GM19238 (cell line): ENCODE measurements around the gene HLA-DQA1.
A peak's percentile ranks its signal among the peaks of the same experiment; 100 is the strongest.
"Not testable (repeated sequence)": the region's sequence is repeated elsewhere in the genome, so short reads cannot be mapped to it uniquely, and the experiment has no call there.

Source experiments
- DNase-seq: peaks from one replicate; pipeline ENCODE4 v3.0.0; 2011; ENCODE audit warnings: low spot score; ENCODE audit not compliant: insufficient read length

HLA-DQA1 gene

GRCh38 chr6:32622545-32623401 lies 14.4 kb upstream of the HLA-DQA1 start:
- DNase-seq: peak; percentile 26

GRCh38 chr6:32623693-32624092 lies 13.5 kb upstream of the HLA-DQA1 start:
- no peak for DNase-seq

GRCh38 chr6:32624565-32624964 lies 12.6 kb upstream of the HLA-DQA1 start:
- no peak for DNase-seq

GRCh38 chr6:32625137-32625536 lies 12.1 kb upstream of the HLA-DQA1 start:
- no peak for DNase-seq

GRCh38 chr6:32627249-32627648 lies 10.0 kb upstream of the HLA-DQA1 start:
- no peak for DNase-seq

- DNase-seq: peak; percentile 33
Observed at GRCh38 chr6:32627831-32628230, 9.4 kb upstream of the HLA-DQA1 start.

DNA sequence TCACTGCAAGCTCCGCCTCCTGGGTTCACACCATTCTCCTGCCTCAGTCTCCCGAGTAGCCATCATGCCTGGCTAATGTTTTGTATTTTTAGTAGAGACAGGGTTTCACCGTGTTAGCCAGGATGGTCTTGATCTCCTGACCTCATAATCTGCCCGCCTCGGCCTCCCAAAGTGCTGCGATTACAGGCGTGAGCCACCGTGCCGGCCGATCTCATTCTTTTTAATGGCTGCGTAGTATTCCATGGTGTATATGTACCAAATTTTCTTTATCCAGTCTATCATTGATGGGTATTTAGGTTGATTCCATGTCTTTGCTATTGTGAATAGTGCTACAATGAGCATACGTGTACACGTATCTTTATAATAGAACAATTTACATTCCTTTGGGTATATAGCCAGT lies 7.4 kb upstream of the HLA-DQA1 start:
- not testable (repeated sequence) for DNase-seq

DNA sequence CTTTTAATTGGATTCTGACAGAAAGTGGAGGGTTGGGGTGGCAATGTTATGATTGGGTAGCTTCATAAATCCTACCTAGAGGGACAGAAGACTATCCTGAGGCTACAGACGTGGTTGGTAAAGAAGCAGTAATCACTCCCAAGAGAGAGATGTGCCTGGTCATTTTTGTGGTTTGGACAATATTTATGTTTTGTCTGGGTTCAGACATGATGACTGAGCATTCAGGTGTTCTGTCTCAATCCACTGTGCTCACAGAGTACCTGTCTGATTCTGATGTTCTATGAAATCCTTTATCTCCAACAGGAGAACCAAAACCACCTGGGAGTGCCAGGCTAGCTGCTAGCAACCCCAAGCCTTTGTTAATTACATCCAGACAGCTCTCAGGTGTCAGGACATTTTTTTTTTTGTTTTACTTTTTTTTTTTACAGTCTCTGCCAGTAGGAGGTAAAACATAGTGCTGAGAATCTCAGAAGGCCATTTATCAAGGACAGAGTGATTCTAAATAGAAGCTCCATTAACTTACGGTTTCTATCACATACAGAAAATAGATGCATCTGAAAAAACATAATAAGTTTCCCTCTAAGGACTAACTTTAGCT lies 1.6 kb upstream of the HLA-DQA1 start:
- DNase-seq: no peak

DNA sequence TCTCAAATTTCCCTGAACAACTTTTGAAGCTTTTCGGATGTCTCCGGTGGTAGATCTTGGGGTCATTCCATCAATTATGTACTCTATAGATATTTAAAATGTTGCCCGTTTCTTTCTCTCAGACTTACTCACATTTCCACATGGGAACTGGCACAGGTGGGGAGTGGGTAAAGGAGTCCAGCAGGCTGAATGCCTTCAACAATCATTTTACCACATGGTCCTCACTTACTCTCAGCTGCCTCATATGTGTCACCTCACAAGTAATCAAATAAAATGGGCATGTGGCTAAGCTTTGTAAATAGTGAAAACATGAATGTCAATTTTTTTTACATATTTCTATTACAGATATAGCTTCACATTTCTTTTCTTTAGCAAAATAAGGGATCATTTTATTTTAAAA lies 677 bp downstream of the HLA-DQA1 start:
- DNase-seq: no peak

DNA sequence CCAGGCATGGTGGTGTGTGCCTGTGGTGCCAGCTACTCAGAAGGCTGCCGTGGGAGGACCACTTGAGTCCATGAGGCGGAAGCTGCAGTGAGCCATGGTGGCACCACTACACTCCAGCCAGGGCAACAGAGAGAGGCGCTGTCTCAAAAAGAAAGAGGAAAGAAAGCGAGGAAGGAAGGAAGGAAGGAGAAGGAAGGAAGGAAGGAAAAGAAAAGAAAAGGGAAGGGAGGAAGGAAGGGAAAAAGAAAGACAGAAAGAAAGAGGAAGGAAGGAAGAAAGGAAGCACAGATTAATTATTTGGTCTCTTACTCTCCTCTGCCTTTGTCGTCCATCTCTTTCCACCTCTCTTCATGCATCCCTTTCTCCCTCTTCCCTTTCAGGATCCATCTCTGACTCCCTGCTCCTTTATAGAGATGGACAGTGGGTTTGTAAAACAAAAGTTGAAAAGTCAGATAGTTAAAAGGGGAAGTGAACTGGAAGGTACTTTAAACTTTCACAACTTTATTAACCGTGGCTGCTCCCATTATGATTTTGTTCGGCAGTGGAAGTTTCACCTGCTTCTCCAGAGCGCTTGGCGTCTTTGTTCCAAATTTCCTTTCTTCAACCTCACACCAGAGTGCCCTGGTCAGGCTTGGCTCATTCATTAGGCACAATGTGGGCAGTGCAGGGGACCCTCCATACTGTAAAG lies 1.5 kb downstream of the HLA-DQA1 start:
- no peak for DNase-seq

DNA sequence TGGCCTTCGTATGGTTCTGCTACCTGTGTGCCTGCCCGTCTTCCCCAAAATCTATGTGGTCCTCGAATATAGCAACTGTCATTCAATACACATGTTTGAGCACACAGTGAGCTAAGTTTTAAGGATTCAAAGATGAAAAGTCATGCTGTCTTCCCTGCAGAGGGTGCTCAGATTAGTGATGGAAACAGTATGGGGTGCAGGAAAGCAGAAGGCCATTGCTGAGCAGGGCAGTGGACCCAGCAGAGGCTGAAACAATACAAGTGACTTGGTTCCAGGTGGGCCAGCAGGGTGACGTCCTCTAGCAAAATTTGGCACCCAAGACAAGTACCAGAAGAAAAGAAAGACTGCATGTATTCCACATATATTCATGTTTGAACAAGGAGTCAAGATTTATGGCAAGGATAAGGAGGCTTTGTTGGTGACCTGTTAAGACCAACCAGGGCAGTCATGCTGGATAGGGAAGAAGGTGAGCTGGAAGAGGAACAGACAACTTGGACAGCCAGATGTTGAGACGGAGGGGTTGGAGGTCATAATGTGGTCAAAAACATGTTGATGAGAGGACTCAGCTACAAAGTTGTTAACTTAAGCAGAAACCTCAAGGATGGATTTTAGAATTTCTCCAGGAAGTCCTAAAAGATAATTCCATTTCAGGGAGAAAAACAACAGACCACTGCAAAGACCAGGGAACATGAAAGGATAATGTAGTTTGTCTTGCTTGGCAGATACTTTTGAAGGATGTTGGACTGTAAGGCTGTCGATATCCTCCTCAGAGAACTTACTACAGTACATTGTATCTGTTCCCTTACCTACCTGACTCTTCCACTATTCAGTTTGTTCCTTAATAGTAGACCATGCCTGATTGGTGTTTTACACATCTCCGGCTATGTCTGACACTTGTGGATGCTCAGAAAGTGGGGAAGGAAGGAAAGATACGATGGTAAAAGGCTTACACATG lies 2.5 kb downstream of the HLA-DQA1 start:
- no peak for DNase-seq

- DNase-seq: no peak
Observed at GRCh38 chr6:32641122-32641521, 3.9 kb downstream of the HLA-DQA1 start.

DNA sequence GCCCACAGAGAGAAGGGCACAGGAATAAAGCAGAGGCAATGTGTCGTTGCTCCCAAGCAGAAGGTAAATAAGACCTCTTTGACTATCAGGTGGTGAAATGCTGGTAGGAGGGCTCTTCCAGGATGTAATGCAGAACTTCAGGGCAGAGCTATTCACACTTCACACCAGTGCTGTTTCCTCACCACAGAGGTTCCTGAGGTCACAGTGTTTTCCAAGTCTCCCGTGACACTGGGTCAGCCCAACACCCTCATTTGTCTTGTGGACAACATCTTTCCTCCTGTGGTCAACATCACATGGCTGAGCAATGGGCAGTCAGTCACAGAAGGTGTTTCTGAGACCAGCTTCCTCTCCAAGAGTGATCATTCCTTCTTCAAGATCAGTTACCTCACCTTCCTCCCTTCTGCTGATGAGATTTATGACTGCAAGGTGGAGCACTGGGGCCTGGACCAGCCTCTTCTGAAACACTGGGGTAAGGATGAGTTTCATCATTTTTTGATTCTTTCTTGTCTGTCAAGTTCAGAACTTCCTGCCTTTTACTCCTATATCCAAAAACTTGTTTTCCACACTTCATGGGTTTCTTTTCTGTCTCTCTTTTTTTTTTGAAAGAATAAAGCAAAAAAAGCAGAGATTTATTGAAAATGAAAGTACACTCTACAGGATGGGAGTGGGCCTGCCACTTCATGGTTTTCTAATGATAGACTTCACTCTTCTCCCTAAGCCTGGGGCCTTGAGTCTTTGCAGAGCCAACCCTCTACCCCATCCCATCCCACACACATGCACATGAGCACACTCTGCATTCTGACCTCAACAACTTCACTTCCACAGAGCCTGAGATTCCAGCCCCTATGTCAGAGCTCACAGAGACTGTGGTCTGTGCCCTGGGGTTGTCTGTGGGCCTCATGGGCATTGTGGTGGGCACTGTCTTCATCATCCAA lies 4.8 kb downstream of the HLA-DQA1 start:
- DNase-seq: not testable (repeated sequence)

DNA sequence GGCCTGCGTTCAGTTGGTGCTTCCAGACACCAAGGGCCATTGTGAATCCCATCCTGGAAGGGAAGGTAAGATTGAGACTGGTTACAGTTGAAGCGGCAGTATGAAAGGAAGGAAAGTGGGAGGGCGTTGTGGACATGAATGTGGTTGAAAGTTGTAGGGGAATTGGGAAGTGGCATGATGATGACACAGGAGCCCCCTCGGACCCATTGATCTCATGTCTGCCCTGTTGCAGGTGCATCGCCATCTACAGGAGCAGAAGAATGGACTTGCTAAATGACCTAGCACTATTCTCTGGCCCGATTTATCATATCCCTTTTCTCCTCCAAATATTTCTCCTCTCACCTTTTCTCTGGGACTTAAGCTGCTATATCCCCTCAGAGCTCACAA lies 5.5 kb downstream of the HLA-DQA1 start:
- DNase-seq: no peak

- DNase-seq: no peak
Observed at GRCh38 chr6:32643904-32644303, 6.7 kb downstream of the HLA-DQA1 start.

DNA sequence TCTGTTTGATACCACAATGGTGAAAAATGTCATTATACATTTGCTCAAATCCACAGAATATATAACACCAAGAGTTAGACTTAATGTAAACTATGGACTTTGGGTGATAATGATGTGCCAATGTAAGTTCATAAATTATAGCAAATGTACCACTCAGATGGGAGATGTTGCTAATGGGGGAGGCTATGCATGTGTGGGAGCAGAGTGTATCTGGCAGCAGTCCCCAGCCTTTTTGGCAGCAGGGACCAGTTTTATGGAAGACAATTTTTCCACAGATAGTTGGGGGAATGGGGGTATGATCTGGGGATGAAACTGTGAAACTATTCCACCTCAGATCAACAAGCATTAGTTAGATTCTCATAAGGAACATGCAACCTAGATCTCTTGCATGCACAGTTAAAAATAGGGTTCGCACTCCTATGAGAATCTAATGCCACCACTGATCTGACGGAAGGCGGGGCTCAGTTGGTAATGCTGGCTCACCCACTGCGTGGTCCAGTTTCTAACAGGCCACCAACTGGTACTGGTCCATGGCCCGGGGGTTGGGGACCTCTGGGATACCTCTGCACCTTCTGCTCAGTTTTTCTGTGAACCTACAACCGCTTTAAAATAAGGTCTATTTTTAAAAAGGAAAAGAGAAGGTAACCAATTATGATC lies 8.0 kb downstream of the HLA-DQA1 start:
- DNase-seq: no peak

DNA sequence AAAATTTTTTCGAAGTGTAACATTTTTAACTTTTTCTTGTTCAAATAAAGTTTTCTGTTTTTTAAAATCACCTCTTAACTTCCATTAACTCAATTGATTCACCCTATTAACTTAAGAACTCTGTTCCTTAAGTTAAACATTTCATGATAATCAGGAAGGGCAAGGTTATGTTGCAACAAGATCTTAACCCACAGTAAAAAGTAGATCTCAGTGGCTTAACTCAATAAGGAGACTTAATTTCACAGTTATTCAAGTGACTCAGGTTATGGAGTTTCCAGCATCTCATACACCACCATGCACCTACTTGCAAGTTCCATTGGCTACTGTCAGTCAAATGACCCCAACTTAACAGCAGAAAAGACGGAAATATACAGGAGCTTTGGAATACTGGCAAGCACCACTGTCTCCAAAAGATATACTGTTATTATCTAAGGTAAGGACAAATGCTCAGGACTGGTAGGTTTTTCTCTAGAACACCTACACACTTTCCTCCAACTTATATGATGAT lies 18.1 kb downstream of the HLA-DQA1 start:
- no peak for DNase-seq

DNA sequence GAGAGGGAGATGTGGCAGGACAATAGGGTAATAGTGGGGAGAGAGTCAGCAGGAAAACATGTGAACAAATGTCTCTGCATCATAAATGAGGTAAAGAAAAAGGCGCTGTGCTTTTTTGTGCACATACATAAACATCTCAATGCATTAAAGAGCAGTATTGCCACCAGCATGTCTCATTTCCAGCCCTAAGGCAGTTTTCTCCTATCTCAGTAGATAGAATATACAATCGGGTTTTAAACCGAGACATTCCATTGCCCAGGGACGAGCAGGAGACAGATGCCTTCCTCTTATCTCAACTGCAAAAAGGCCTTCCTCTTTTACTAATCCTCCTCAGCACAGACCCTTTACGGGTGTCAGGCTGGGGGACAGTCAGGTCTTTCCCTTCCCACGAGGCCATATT lies 20.1 kb downstream of the HLA-DQA1 start:
- not testable (repeated sequence) for DNase-seq

GRCh38 chr6:32657819-32658218 lies 20.6 kb downstream of the HLA-DQA1 start:
- not testable (repeated sequence) for DNase-seq
